ENCODE results near the gene PLEKHA7. TPM values are rescaled to one million over a fixed set of nuclear protein-coding genes. Genes with fewer than 3 reads are reported as not detected.
"Not testable (repeated sequence)": the region's sequence is repeated elsewhere in the genome, so short reads cannot be mapped to it uniquely, and the experiment has no call there.

Gene PLEKHA7
- total and polyA plus RNA-seq, 2 experiments from 2014 or later = 0.43 TPM; not detected in 1

- Histone ChIP-seq H4K20me1 (ENCODE audit: insufficient read depth) (no peaks in the 10 kb centered on the region), H3K27ac (no peak overlapping the region), H3K36me3 (ENCODE audit: low read depth) (no peaks in the 10 kb centered on the region), H3K27me3 (replicated peaks; ENCODE audit: insufficient read depth) (peaks cover 62% of the 10 kb centered on the region), H3K9me2 (ENCODE audit: insufficient read depth) (no peaks in the 10 kb centered on the region), H3F3A (ENCODE audit: insufficient read depth) (no peaks in the 10 kb centered on the region), H2AFZ (no peak overlapping the region), H3K9ac (no peak overlapping the region), H3K9me3 (ENCODE audit: low read depth) (no peaks in the 10 kb centered on the region), H3K4me2 (ENCODE audit: unreplicated experiment) (no peak overlapping the region), H3K4me3 (no peak overlapping the region), H3K4me1 (ENCODE audit: insufficient read depth) (no peaks in the 10 kb centered on the region), H3K79me2 (ENCODE audit: insufficient read depth) (no peaks in the 10 kb centered on the region)
- 42 to 50% methylated on average over 4 of the region's 4 CpGs for WGBS, 2 experiments (ENCODE audit: low coverage in 1 of 2, low lambda C conversion rate in 2 of 2, missing lambda C conversion rate in 2 of 2)
- in situ Hi-C loops (cut with MboI) = no loop called here
- no peak for DNase-seq
- no peak for TF ChIP-seq EZH2phosphoT487 (IDR thresholded peaks at IDR 0.05; ENCODE audit: insufficient read depth, low read depth)
- TF ChIP-seq EZH2 (IDR thresholded peaks at IDR 0.05; ENCODE audit: insufficient read depth, poor library complexity, severe bottlenecking) = no peak
Observed at GRCh38 chr11:16921668-16922067, 92.5 kb downstream of the PLEKHA7 start.

GRCh38 chr11:16921019-16921418 is 93.2 kb downstream of the PLEKHA7 start:
- in situ Hi-C loops (cut with MboI) = no loop called here
- H3K4me1 ChIP-seq (ENCODE audit: insufficient read depth) = no peaks in the 10 kb centered on the region
- H3K27me3 ChIP-seq (replicated peaks; ENCODE audit: insufficient read depth) = peaks cover 56% of the 10 kb centered on the region
- 35 to 37% methylated on average over 4 of the region's 4 CpGs for WGBS, 2 experiments (ENCODE audit: low coverage in 1 of 2, low lambda C conversion rate in 2 of 2, missing lambda C conversion rate in 2 of 2)
- no peak overlapping the region for H2AFZ ChIP-seq
- no peaks in the 10 kb centered on the region for H3K9me3 ChIP-seq (ENCODE audit: low read depth)
- H3K9me2 ChIP-seq (ENCODE audit: insufficient read depth) = no peaks in the 10 kb centered on the region
- H3F3A ChIP-seq (ENCODE audit: insufficient read depth) = no peaks in the 10 kb centered on the region
- H3K9ac ChIP-seq = no peak overlapping the region
- DNase-seq = no peak
- no peak overlapping the region for H3K4me2 ChIP-seq (ENCODE audit: unreplicated experiment)
- no peaks in the 10 kb centered on the region for H3K36me3 ChIP-seq (ENCODE audit: low read depth)
- no peak overlapping the region for H3K27ac ChIP-seq
- TF ChIP-seq EZH2 (IDR thresholded peaks at IDR 0.05; ENCODE audit: insufficient read depth, poor library complexity, severe bottlenecking) (no peak), EZH2phosphoT487 (IDR thresholded peaks at IDR 0.05; ENCODE audit: insufficient read depth, low read depth) (no peak)
- no peak overlapping the region for H3K4me3 ChIP-seq
- H3K79me2 ChIP-seq (ENCODE audit: insufficient read depth) = no peaks in the 10 kb centered on the region
- no peaks in the 10 kb centered on the region for H4K20me1 ChIP-seq (ENCODE audit: insufficient read depth)

- Histone ChIP-seq H3K27ac (no peak overlapping the region), H3K9me3 (ENCODE audit: low read depth) (no peaks in the 10 kb centered on the region), H3K9me2 (ENCODE audit: insufficient read depth) (no peaks in the 10 kb centered on the region), H4K20me1 (ENCODE audit: insufficient read depth) (no peaks in the 10 kb centered on the region), H3K36me3 (ENCODE audit: low read depth) (no peaks in the 10 kb centered on the region), H3K4me1 (ENCODE audit: insufficient read depth) (no peaks in the 10 kb centered on the region), H3K27me3 (replicated peaks; ENCODE audit: insufficient read depth) (peaks cover 51% of the 10 kb centered on the region), H3K4me3 (no peak overlapping the region), H2AFZ (no peak overlapping the region), H3K9ac (no peak overlapping the region), H3K4me2 (ENCODE audit: unreplicated experiment) (no peak overlapping the region), H3K79me2 (ENCODE audit: insufficient read depth) (no peaks in the 10 kb centered on the region), H3F3A (ENCODE audit: insufficient read depth) (no peaks in the 10 kb centered on the region)
- WGBS, 2 experiments (ENCODE audit: low coverage in 1 of 2, low lambda C conversion rate in 2 of 2, missing lambda C conversion rate in 2 of 2) = 22 to 32% methylated on average over 5 of the region's 5 CpGs
- in situ Hi-C loops (cut with MboI) = no loop called here
- TF ChIP-seq EZH2phosphoT487 (IDR thresholded peaks at IDR 0.05; ENCODE audit: insufficient read depth, low read depth) (no peak), EZH2 (IDR thresholded peaks at IDR 0.05; ENCODE audit: insufficient read depth, poor library complexity, severe bottlenecking) (no peak)
- no peak for DNase-seq
Observed at GRCh38 chr11:16920559-16920958, 93.7 kb downstream of the PLEKHA7 start.

- H3K9me2 ChIP-seq (ENCODE audit: insufficient read depth); H3K4me2 ChIP-seq (ENCODE audit: unreplicated experiment); H3K4me3 ChIP-seq; DNase-seq; H2AFZ ChIP-seq; H4K20me1 ChIP-seq (ENCODE audit: insufficient read depth); H3K79me2 ChIP-seq (ENCODE audit: insufficient read depth); H3K9ac ChIP-seq; H3K27ac ChIP-seq; H3K4me1 ChIP-seq (ENCODE audit: insufficient read depth); H3F3A ChIP-seq (ENCODE audit: insufficient read depth); H3K9me3 ChIP-seq (ENCODE audit: low read depth); in situ Hi-C loops (cut with MboI); H3K36me3 ChIP-seq (ENCODE audit: low read depth): not testable (repeated sequence)
- 47 to 60% methylated on average over 6 of the region's 6 CpGs for WGBS, 2 experiments (ENCODE audit: low coverage in 1 of 2, low lambda C conversion rate in 2 of 2, missing lambda C conversion rate in 2 of 2)
- H3K27me3 ChIP-seq (replicated peaks; ENCODE audit: insufficient read depth) = peaks cover 32% of the 10 kb centered on the region
Observed at GRCh38 chr11:16918543-16919182, 95.6 kb downstream of the PLEKHA7 start.

GRCh38 chr11:16917941-16918340 is 96.3 kb downstream of the PLEKHA7 start:
- DNase-seq = no peak
- H2AFZ ChIP-seq = no peak overlapping the region
- H3K36me3 ChIP-seq (ENCODE audit: low read depth) = no peaks in the 10 kb centered on the region
- no peak overlapping the region for H3K4me2 ChIP-seq (ENCODE audit: unreplicated experiment)
- H3K9ac ChIP-seq = no peak overlapping the region
- no peaks in the 10 kb centered on the region for H4K20me1 ChIP-seq (ENCODE audit: insufficient read depth)
- peaks cover 30% of the 10 kb centered on the region for H3K27me3 ChIP-seq (replicated peaks; ENCODE audit: insufficient read depth)
- no peak overlapping the region for H3K4me3 ChIP-seq
- TF ChIP-seq EZH2 (IDR thresholded peaks at IDR 0.05; ENCODE audit: insufficient read depth, poor library complexity, severe bottlenecking) (no peak), EZH2phosphoT487 (IDR thresholded peaks at IDR 0.05; ENCODE audit: insufficient read depth, low read depth) (no peak)
- in situ Hi-C loops (cut with MboI) = no loop called here
- WGBS, 2 experiments (ENCODE audit: low coverage in 1 of 2, low lambda C conversion rate in 2 of 2, missing lambda C conversion rate in 2 of 2) = 56 to 68% methylated on average over 4 of the region's 4 CpGs
- H3K4me1 ChIP-seq (ENCODE audit: insufficient read depth) = no peaks in the 10 kb centered on the region
- no peaks in the 10 kb centered on the region for H3K9me3 ChIP-seq (ENCODE audit: low read depth)
- no peak overlapping the region for H3K27ac ChIP-seq
- no peaks in the 10 kb centered on the region for H3K79me2 ChIP-seq (ENCODE audit: insufficient read depth)
- H3K9me2 ChIP-seq (ENCODE audit: insufficient read depth) = no peaks in the 10 kb centered on the region
- no peaks in the 10 kb centered on the region for H3F3A ChIP-seq (ENCODE audit: insufficient read depth)
